ENCODE data around the gene PPP2R1A.

The PPP2R1A gene

GRCh38 chr19:52170863-52171320, 19.0 kb upstream of the PPP2R1A start:
- no peak for DNase-seq (ENCODE audit: low read depth)
- H3K4me3 ChIP-seq (replicated peaks; ENCODE audit: low read depth, low read length): peak overlapping the region; percentile 98
- TF ChIP-seq CTCF (IDR thresholded peaks at IDR 0.05; ENCODE audit: low read length, missing control alignments): no peak

GRCh38 chr19:52171321-52172169, 18.3 kb upstream of the PPP2R1A start, which contains the start of gene ZNF836:
Gene ZNF836, minus strand, starts transcription at chr19:52171621. Its CDS starts 3,549 bp downstream, at chr19:52168072.
- H3K4me3 ChIP-seq (replicated peaks; ENCODE audit: low read depth, low read length): peak within 1 kb of the TSS; percentile 98
- TF ChIP-seq CTCF (IDR thresholded peaks at IDR 0.05; ENCODE audit: low read length, missing control alignments): no peak
- peak; percentile 72 for DNase-seq (ENCODE audit: low read depth)

DNA sequence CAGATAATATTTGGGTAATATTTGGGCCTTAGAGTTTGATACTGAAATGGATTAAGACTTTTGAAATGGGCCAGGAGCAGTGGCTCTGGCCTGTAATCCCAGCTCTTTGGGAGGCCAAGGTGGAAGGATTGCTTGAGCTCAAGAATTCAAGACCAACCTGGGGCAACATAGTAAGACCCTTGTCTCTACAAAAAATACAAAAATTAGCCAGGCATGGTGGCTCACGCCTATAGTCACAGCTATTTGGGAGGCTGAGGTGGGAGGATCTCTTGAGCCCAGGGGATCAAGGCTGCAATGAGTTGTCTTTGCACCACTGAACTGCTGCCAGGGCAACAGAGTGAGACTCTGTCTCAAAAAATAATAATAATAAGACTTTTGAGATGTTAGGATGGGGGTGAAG, 17.5 kb upstream of the PPP2R1A start:
- DNase-seq (ENCODE audit: low read depth): no peak
- no peak overlapping the region for H3K4me3 ChIP-seq (replicated peaks; ENCODE audit: low read depth, low read length)
- TF ChIP-seq CTCF (IDR thresholded peaks at IDR 0.05; ENCODE audit: low read length, missing control alignments): no peak

DNA sequence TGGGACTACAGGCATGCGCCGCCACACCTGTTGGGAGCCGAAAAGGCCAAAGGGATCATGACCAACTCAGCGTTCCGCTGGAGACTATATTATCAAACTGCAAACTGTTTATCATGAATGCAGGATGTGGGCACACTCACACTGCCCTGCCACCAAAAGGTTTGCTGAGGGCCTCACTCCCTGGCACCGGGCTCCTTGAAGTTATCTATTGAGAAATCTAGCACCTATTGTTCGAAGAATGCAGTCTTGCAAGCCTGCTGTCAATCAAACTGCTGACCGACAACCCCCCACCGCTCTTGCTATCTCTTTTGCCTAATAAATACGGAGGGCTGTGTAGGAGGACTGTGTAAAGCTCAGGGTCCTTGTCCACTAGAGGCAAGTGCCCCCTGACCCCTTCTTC, 13.3 kb upstream of the PPP2R1A start:
- DNase-seq (ENCODE audit: low read depth): no peak
- no peak for TF ChIP-seq CTCF (IDR thresholded peaks at IDR 0.05; ENCODE audit: low read length, missing control alignments)
- no peak overlapping the region for H3K4me3 ChIP-seq (replicated peaks; ENCODE audit: low read depth, low read length)

DNA sequence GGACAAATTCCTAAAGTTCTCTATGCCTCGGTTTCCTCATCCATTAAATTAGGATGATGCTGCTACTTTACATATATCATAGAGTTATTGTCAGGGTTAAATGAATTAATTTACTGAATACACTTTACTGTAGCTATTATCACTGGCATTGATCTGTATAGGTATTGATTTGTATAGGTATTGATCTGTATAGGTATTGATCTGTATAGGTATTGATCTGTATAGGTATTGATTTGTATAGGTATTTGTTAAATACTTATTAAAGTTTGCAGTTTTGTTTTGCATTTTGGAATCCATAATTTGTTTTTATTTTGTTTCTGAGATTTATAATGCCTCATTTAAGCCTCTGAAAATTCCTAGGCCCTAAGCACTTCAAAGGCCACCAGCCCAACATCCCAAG, 2.4 kb upstream of the PPP2R1A start:
- no peak for TF ChIP-seq CTCF (IDR thresholded peaks at IDR 0.05; ENCODE audit: low read length, missing control alignments)
- no peak overlapping the region for H3K4me3 ChIP-seq (replicated peaks; ENCODE audit: low read depth, low read length)
- no peak for DNase-seq (ENCODE audit: low read depth)

DNA sequence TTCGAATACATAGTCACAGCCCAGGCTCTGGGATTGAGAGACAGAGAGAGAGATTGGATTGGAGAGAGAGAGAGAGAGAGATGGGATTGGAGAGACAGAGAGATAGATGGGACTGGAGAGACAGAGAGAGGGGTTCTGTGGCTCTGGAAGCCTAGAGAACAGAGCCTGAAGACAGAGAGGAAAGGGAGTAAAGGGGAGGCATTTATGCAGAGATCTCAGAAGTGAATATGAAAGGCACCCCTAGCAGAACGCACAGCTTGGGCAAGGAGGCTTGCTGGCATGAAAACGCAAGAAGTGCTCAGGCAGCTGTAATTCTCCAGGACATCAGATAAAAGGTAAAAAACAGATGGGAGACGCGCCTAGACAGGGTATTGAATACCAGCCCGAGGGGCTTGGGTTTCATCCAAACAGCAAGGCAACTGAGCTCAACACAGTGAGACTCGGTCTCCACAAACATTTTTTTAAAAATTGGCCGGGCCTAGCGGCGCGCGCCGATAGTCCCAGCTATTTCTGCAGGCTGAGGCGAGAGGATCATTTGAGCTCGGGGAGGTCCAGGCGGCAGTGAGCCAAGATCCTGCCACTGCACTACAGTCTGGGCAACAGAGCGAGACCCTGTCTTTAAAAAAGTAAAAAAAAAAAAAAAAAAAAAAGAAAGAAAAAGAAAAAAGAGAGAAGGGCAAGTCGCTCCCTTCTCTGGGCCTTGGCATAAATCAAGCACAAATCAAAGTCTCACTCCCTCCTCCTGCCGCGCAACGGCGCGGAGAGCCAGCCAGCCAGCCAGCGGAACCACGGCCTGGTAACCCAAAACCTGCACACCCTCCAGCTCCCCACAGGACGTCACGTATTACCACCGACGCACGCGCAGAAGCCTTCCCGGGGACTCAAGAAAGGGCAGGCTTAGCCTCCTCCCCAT, 774 bp upstream of the PPP2R1A start:
- peak overlapping the region; percentile 46 for H3K4me3 ChIP-seq (replicated peaks; ENCODE audit: low read depth, low read length)
- no peak for DNase-seq (ENCODE audit: low read depth)

More for the DNA sequence above, 774 bp upstream of the PPP2R1A start:
- no peak for TF ChIP-seq CTCF (IDR thresholded peaks at IDR 0.05; ENCODE audit: low read length, missing control alignments)

Data from fibroblast of pulmonary artery (primary cell).